ENCODE measurements around the gene RPLP2. TPM values are rescaled to one million over a fixed set of nuclear protein-coding genes. Genes with fewer than 3 reads are reported as not detected.

Gene RPLP2
- polyA plus RNA-seq, 1 donor (not counting 4 experiments of a cell fraction or from before 2014, with no cell fraction given) = 632 TPM

- no peaks in the 10 kb centered on the region for H3K27me3 ChIP-seq (ENCODE audit: control insufficient read depth, extremely low read depth, insufficient read depth, low read length)
- peaks cover 48% of the 10 kb centered on the region for H3K4me1 ChIP-seq (ENCODE audit: control insufficient read depth, extremely low read depth, insufficient read depth, low read length)
- H4K20me1 ChIP-seq (ENCODE audit: control insufficient read depth, extremely low read depth, insufficient read depth, low read length) = peaks cover 7% of the 10 kb centered on the region
- H2AFZ ChIP-seq (ENCODE audit: control insufficient read depth, low read length) = no peak overlapping the region
- no peak overlapping the region for H3K4me2 ChIP-seq (ENCODE audit: control insufficient read depth, extremely low read depth, insufficient read depth, low read depth, low read length)
- DNase-seq (ENCODE audit: low read depth, low spot score) = no peak
- peaks cover 3 to 4% of the 10 kb centered on the region in 2 experiments for H3K36me3 ChIP-seq (ENCODE audit: control insufficient read depth in 2 of 2, extremely low read depth in 1 of 2, insufficient read depth in 2 of 2, low read length in 2 of 2)
- peaks cover 5% of the 10 kb centered on the region for H3K9me1 ChIP-seq (ENCODE audit: control insufficient read depth, extremely low read depth, insufficient read depth, low read length)
- peaks cover 19% of the 10 kb centered on the region for H3K79me2 ChIP-seq (ENCODE audit: control insufficient read depth, insufficient read depth, low read length)
- H3K4me3 ChIP-seq (ENCODE audit: control insufficient read depth in 2 of 3, extremely low read depth in 1 of 3, insufficient read depth in 2 of 3, low read depth in 1 of 3, low read length in 3 of 3) = no peak overlapping the region
- no peak overlapping the region for H3K27ac ChIP-seq (ENCODE audit: control insufficient read depth, insufficient read depth, low read length)
- dilution Hi-C loops (cut with MboI; ENCODE audit: extremely low pct_ligation_motif_present, low sequenced_read_pairs) = no loop called here
- FAIRE-seq = no peak
- TF ChIP-seq CTCF (optimal IDR thresholded peaks at IDR 0.05 in 1 of 3, IDR thresholded peaks at IDR 0.05 in 1 of 3, conservative IDR thresholded peaks at IDR 0.05 in 1 of 3; ENCODE audit: extremely low read depth in 1 of 3, insufficient read depth in 2 of 3, low read length in 3 of 3) (peak in 2 of 3 experiments; percentile 69 to 96), EZH2 (IDR thresholded peaks at IDR 0.05; ENCODE audit: low read length) (no peak)
- H3K9ac ChIP-seq (ENCODE audit: control insufficient read depth, extremely low read depth, insufficient read depth, low read length) = no peak overlapping the region
- H3K9me3 ChIP-seq (ENCODE audit: control insufficient read depth, low read depth, low read length) = no peaks in the 10 kb centered on the region
Measured at GRCh38 chr11:848380-848931, 38.7 kb downstream of the RPLP2 start.

DNA sequence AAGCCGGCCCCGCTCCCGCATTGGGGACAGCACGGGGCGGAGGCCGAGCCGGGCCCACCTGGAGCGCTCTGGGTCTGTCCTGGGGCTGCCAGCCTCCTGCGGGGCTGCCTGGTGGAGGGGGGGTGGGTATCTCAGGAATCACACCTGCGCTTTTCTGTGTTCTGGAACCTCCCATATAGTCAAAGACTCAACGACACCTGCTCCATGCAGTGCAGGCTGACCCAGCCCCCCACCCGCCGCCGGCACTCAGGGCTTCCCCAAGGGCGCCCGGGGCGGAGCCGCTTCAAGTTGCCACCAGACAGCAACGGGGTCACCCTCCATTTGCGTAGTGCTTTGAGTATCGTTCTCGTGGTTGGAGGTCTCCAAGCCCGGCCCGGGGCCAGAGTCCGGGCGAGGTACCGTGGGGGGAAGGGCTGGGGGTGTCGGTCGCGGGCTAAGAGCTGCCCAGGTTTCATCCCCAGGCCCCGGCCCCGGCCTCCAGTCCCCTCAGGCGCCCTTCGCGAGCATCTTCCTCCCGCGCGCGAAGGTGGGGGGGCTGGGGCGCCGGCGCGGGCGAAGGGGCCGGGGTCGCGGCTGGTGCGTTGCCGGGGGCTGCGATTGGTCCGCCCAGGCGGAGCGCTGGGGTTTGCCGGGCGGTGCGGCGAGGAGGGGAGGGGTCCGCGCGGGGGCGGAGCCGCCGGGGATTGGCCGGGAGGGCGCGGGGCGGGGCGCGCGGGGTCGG is 39.5 kb downstream of the RPLP2 start:
- peaks cover 5% of the 10 kb centered on the region for H3K9me1 ChIP-seq (ENCODE audit: control insufficient read depth, extremely low read depth, insufficient read depth, low read length)
- H3K4me2 ChIP-seq (ENCODE audit: control insufficient read depth, extremely low read depth, insufficient read depth, low read depth, low read length) = peak overlapping the region; percentile 32
- FAIRE-seq = no peak
- dilution Hi-C loops (cut with MboI; ENCODE audit: extremely low pct_ligation_motif_present, low sequenced_read_pairs) = no loop called here
- peaks cover 43% of the 10 kb centered on the region for H3K4me1 ChIP-seq (ENCODE audit: control insufficient read depth, extremely low read depth, insufficient read depth, low read length)
- H3K79me2 ChIP-seq (ENCODE audit: control insufficient read depth, insufficient read depth, low read length) = peaks cover 19% of the 10 kb centered on the region
- H3K9me3 ChIP-seq (ENCODE audit: control insufficient read depth, low read depth, low read length) = no peaks in the 10 kb centered on the region
- H3K27me3 ChIP-seq (ENCODE audit: control insufficient read depth, extremely low read depth, insufficient read depth, low read length) = no peaks in the 10 kb centered on the region
- H3K9ac ChIP-seq (ENCODE audit: control insufficient read depth, extremely low read depth, insufficient read depth, low read length) = no peak overlapping the region
- DNase-seq (ENCODE audit: low read depth, low spot score) = no peak
- peaks cover 7% of the 10 kb centered on the region for H4K20me1 ChIP-seq (ENCODE audit: control insufficient read depth, extremely low read depth, insufficient read depth, low read length)
- no peak overlapping the region for H2AFZ ChIP-seq (ENCODE audit: control insufficient read depth, low read length)
- no peak overlapping the region for H3K27ac ChIP-seq (ENCODE audit: control insufficient read depth, insufficient read depth, low read length)
- no peak overlapping the region for H3K4me3 ChIP-seq (ENCODE audit: control insufficient read depth in 2 of 3, extremely low read depth in 1 of 3, insufficient read depth in 2 of 3, low read depth in 1 of 3, low read length in 3 of 3)
- peaks cover 3 to 4% of the 10 kb centered on the region in 2 experiments for H3K36me3 ChIP-seq (ENCODE audit: control insufficient read depth in 2 of 2, extremely low read depth in 1 of 2, insufficient read depth in 2 of 2, low read length in 2 of 2)
- no peak for TF ChIP-seq CTCF (optimal IDR thresholded peaks at IDR 0.05 in 1 of 3, IDR thresholded peaks at IDR 0.05 in 1 of 3, conservative IDR thresholded peaks at IDR 0.05 in 1 of 3; ENCODE audit: extremely low read depth in 1 of 3, insufficient read depth in 2 of 3, low read length in 3 of 3)
- no peak for TF ChIP-seq EZH2 (IDR thresholded peaks at IDR 0.05; ENCODE audit: low read length)
